H1 (cell line): ENCODE data around the gene MUSTN1. TPM values are rescaled to one million over a fixed set of nuclear protein-coding genes. Genes with fewer than 3 reads are reported as not detected.

Experiments used
- CTCF ChIA-PET: fragments of 300-600 bp; sonication (Branson Sonifier 250); formaldehyde crosslinking; loops from one replicate; lab custom pipeline; 2021; ENCODE audit not compliant: partially characterized antibody; lab: Charles Lee
- POLR2A ChIA-PET: fragments of 300-600 bp; sonication (Branson Sonifier 250); formaldehyde crosslinking; loops from one replicate; lab custom pipeline; 2021; ENCODE audit warnings: inconsistent platforms; ENCODE audit not compliant: partially characterized antibody; lab: Charles Lee
- DNase-seq, 2 experiments: peaks; one replicate each; pipeline versions ENCODE4 v3.0.0 to v3.0.0-alpha.2; 2010 to 2022; ENCODE audit warnings: low spot score in 2 of 2, low read depth in 1 of 2, mixed read lengths in 1 of 2
- FAIRE-seq: peaks from 2 replicates; lab custom pipeline; 2011; peaks lifted over from hg19 to GRCh38; lab: Jason Lieb, UNC
- H2AFZ ChIP-seq: 2 replicates; pipeline ENCODE4 v1.8.1; 2012; ENCODE audit warnings: low read length, inconsistent platforms
- H2AK5ac ChIP-seq: 2 replicates; pipeline ENCODE4 v1.6.1; 2013; ENCODE audit warnings: low read depth, low read length
- H2BK120ac ChIP-seq: replicated peaks from 2 replicates; pipeline ENCODE3; 2013; ENCODE audit warnings: low read depth, low read length, inconsistent platforms
- H2BK12ac ChIP-seq: 2 replicates; pipeline ENCODE4 v1.6.1; 2013; ENCODE audit warnings: low read depth, low read length
- H2BK15ac ChIP-seq: 2 replicates; pipeline ENCODE4 v1.6.1; 2013; ENCODE audit warnings: low read length
- H2BK20ac ChIP-seq: 2 replicates; pipeline ENCODE4 v1.6.1; 2013; ENCODE audit warnings: low read length
- H2BK5ac ChIP-seq: 2 replicates; pipeline ENCODE4 v1.6.1; 2013; ENCODE audit warnings: low read depth, low read length
- H3K14ac ChIP-seq: 2 replicates; pipeline ENCODE4 v1.6.1; 2013; ENCODE audit warnings: inconsistent platforms; ENCODE audit not compliant: insufficient read length
- H3K18ac ChIP-seq: 2 replicates; pipeline ENCODE4 v1.6.1; 2013; ENCODE audit warnings: low read length; ENCODE audit errors: extremely low read depth
- H3K23ac ChIP-seq: 2 replicates; pipeline ENCODE4 v1.6.1; 2013; ENCODE audit warnings: inconsistent platforms; ENCODE audit not compliant: insufficient read length
- H3K23me2 ChIP-seq: 2 replicates; pipeline ENCODE4 v1.6.1; 2013; ENCODE audit warnings: low read depth, low read length
- H3K27ac ChIP-seq: 2 replicates; pipeline ENCODE4 v1.6.1; 2011; ENCODE audit warnings: low read depth, low read length, inconsistent platforms
- H3K27me3 ChIP-seq, 4 experiments: replicated peaks in 1 of 4; 1 replicate in 1 of 4; 2 replicates in 3 of 4; pipeline versions ENCODE4 v1.6.1 to v1.8.1; 2011 to 2013; ENCODE audit warnings: low read length in 3 of 4, mild to moderate bottlenecking in 3 of 4, inconsistent platforms in 2 of 4, mixed read lengths in 2 of 4, moderate library complexity in 1 of 4; ENCODE audit not compliant: control insufficient read depth in 3 of 4, insufficient read depth in 3 of 4; ENCODE audit errors: extremely low read depth in 1 of 4
- H3K36me3 ChIP-seq, 4 experiments: 2 replicates each; pipeline versions ENCODE4 v1.6.1 to v1.8.1; 2011 to 2013; ENCODE audit warnings: mild to moderate bottlenecking in 4 of 4, low read length in 3 of 4, moderate library complexity in 2 of 4, control low read depth in 1 of 4, inconsistent platforms in 1 of 4; ENCODE audit not compliant: insufficient read depth in 4 of 4, control insufficient read depth in 2 of 4
- H3K4ac ChIP-seq: replicated peaks from 2 replicates; pipeline ENCODE3; 2013; ENCODE audit warnings: low read length, low read depth, mixed read lengths, inconsistent platforms; ENCODE audit not compliant: insufficient read length
- H3K4me1 ChIP-seq, 4 experiments: replicated peaks in 1 of 4; 1 replicate in 1 of 4; 2 replicates in 3 of 4; pipeline versions ENCODE4 v1.6.1 to v1.8.1; 2011 to 2013; ENCODE audit warnings: low read length in 3 of 4, inconsistent platforms in 2 of 4, mixed read lengths in 1 of 4; ENCODE audit not compliant: insufficient read depth in 4 of 4, control insufficient read depth in 3 of 4
- H3K4me2 ChIP-seq, 2 experiments: 2 replicates each; pipeline versions ENCODE4 v1.6.1 to v1.8.1; 2011 to 2013; ENCODE audit warnings: low read depth in 2 of 2, low read length in 2 of 2, control low read depth in 1 of 2, inconsistent platforms in 1 of 2, mild to moderate bottlenecking in 1 of 2; ENCODE audit not compliant: insufficient read depth in 1 of 2
- H3K4me3 ChIP-seq, 4 experiments: fragments of 200-600, 300-600 bp in 1 of 4; sonication (generic), shearing (Covaris generic), sonication (Bioruptor Twin) in 1 of 4; 2 replicates each; pipeline versions ENCODE4 v1.5.1 to v1.8.1; 2011 to 2016; ENCODE audit warnings: low read length in 4 of 4, low read depth in 3 of 4, control low read depth in 2 of 4, inconsistent platforms in 2 of 4, mild to moderate bottlenecking in 2 of 4, mixed read lengths in 1 of 4, moderate library complexity in 1 of 4; ENCODE audit not compliant: insufficient read depth in 2 of 4; ENCODE audit errors: extremely low read depth in 1 of 4
- H3K56ac ChIP-seq: replicated peaks from 2 replicates; pipeline ENCODE3; 2013; ENCODE audit warnings: low read depth, mild to moderate bottlenecking, mixed read lengths, low read length, inconsistent platforms; ENCODE audit not compliant: insufficient read length
- H3K79me1 ChIP-seq: 2 replicates; pipeline ENCODE4 v1.6.1; 2013; ENCODE audit warnings: low read depth, low read length, control low read depth
- H3K79me2 ChIP-seq, 2 experiments: 2 replicates each; pipeline versions ENCODE4 v1.6.1 to v1.8.1; 2012 to 2013; ENCODE audit warnings: low read length in 2 of 2, mild to moderate bottlenecking in 2 of 2, inconsistent platforms in 1 of 2; ENCODE audit not compliant: insufficient read depth in 2 of 2, control insufficient read depth in 1 of 2
- H3K9ac ChIP-seq, 4 experiments: replicated peaks in 1 of 4; 1 replicate in 1 of 4; 2 replicates in 3 of 4; pipeline versions ENCODE4 v1.6.1 to v1.8.1; 2011 to 2013; ENCODE audit warnings: low read depth in 3 of 4, low read length in 3 of 4, control low read depth in 2 of 4, mild to moderate bottlenecking in 2 of 4, moderate library complexity in 2 of 4, inconsistent platforms in 1 of 4; ENCODE audit errors: extremely low read depth in 1 of 4
- H3K9me3 ChIP-seq, 2 experiments: 2 replicates each; pipeline versions ENCODE4 v1.6.1 to v1.8.1; 2012 to 2013; ENCODE audit warnings: mild to moderate bottlenecking in 2 of 2, moderate library complexity in 2 of 2, control low read depth in 1 of 2, inconsistent platforms in 1 of 2, low read depth in 1 of 2, low read length in 1 of 2, mixed read lengths in 1 of 2; ENCODE audit not compliant: insufficient read depth in 2 of 2
- H4K20me1 ChIP-seq, 2 experiments: replicated peaks in 1 of 2; 2 replicates each; pipeline versions ENCODE3 to v1.8.1; 2011 to 2013; ENCODE audit warnings: inconsistent platforms in 2 of 2, low read length in 2 of 2, mild to moderate bottlenecking in 1 of 2; ENCODE audit not compliant: insufficient read depth in 2 of 2, control insufficient read depth in 1 of 2
- H4K5ac ChIP-seq: 2 replicates; pipeline ENCODE4 v1.6.1; 2013; ENCODE audit warnings: low read length, low read depth, mixed read lengths, inconsistent platforms; ENCODE audit not compliant: insufficient read length
- H4K8ac ChIP-seq: 2 replicates; pipeline ENCODE4 v1.8.0; 2013; ENCODE audit warnings: mild to moderate bottlenecking, moderate library complexity, low read length, inconsistent platforms; ENCODE audit not compliant: insufficient read depth; ENCODE audit errors: extremely low read depth
- H4K91ac ChIP-seq: replicated peaks from 2 replicates; pipeline ENCODE3; 2013; ENCODE audit warnings: low read length, mixed read lengths, inconsistent platforms; ENCODE audit not compliant: insufficient read length
- CTBP2 ChIP-seq: IDR thresholded peaks from 2 replicates; pipeline ENCODE4 v1.7.0; 2011; ENCODE audit warnings: borderline replicate concordance, mild to moderate bottlenecking, moderate library complexity, mixed read lengths, low read length; ENCODE audit not compliant: insufficient read depth, insufficient read length
- HDAC2 ChIP-seq, 2 experiments: fragments of 300-600 bp in 1 of 2; sonication (generic) in 1 of 2; IDR thresholded peaks; 2 replicates each; pipeline ENCODE4 v1.6.1; 2011 to 2012; ENCODE audit warnings: low read depth in 2 of 2, low read length in 2 of 2, mild to moderate bottlenecking in 2 of 2, moderate library complexity in 2 of 2, borderline replicate concordance in 1 of 2, inconsistent platforms in 1 of 2
- KDM1A ChIP-seq: fragments of 200-600, 300-600 bp; sonication (generic); IDR thresholded peaks from 2 replicates; pipeline ENCODE4 v1.7.1; 2016; ENCODE audit warnings: mild to moderate bottlenecking, low read length, borderline replicate concordance
- POU5F1 ChIP-seq: IDR thresholded peaks from 2 replicates; pipeline ENCODE4 v1.6.1; 2011; ENCODE audit warnings: low read depth, mild to moderate bottlenecking, low read length, moderate library complexity
- RAD21 ChIP-seq, 2 experiments: IDR thresholded peaks in 1 of 2; conservative IDR thresholded peaks in 1 of 2; 2 replicates each; pipeline ENCODE4 v1.6.1; 2011; ENCODE audit warnings: low read depth in 2 of 2, low read length in 2 of 2, improper control_type of control experiment in 1 of 2, inconsistent platforms in 1 of 2, mild to moderate bottlenecking in 1 of 2, moderate library complexity in 1 of 2
- RFX5 ChIP-seq: IDR thresholded peaks from 2 replicates; pipeline ENCODE4 v1.6.1; 2011; ENCODE audit warnings: low read depth, low read length, improper control_type of control experiment, borderline replicate concordance
- RNF2 ChIP-seq: fragments of 200-900, 300-1000 bp; sonication (generic); IDR thresholded peaks from 2 replicates; pipeline ENCODE4 v1.7.1; 2016; ENCODE audit warnings: borderline replicate concordance, low read depth, mild to moderate bottlenecking, antibody characterized with exemption, low read length; ENCODE audit not compliant: poor library complexity, severe bottlenecking; ENCODE audit errors: missing control alignments
- SIRT6 ChIP-seq: IDR thresholded peaks from one replicate; pipeline ENCODE4 v1.7.1; 2012; ENCODE audit warnings: low read length, inconsistent platforms
- SP2 ChIP-seq: IDR thresholded peaks from 2 replicates; pipeline ENCODE4 v1.6.1; 2012; ENCODE audit warnings: mild to moderate bottlenecking, low read length, inconsistent platforms
- TAF1 ChIP-seq: IDR thresholded peaks from 2 replicates; pipeline ENCODE4 v1.6.1; 2011; ENCODE audit warnings: mild to moderate bottlenecking, low read depth, low read length
- WGBS, 2 experiments: shearing (Covaris generic) in 1 of 2; methylation state at CpG; one replicate each; pipeline versions ENCODE4 v1.1.6 to v1.1.7; 2013 to 2015; ENCODE audit warnings: low lambda C conversion rate in 2 of 2, mixed read lengths in 2 of 2, inconsistent platforms in 1 of 2, low coverage in 1 of 2, missing lambda C conversion rate in 1 of 2; ENCODE audit not compliant: insufficient replicate concordance in 2 of 2, insufficient coverage in 1 of 2, insufficient read length in 1 of 2; ENCODE audit errors: extremely low coverage in 1 of 2, missing lambda C conversion rate in 1 of 2; 5-methylcytosine and 5-hydroxymethylcytosine counted together
- polyA plus RNA-seq, 7 experiments: library from polyadenylated mRNA; depleted of rRNA in 3 of 7; stranded (reverse) in 5 of 7; unstranded in 2 of 7; fragments of >200 nt in 5 of 7; fragments of 200-250 nt in 2 of 7; gene quantifications; 1 replicate in 5 of 7; 2 replicates in 1 of 7; 4 replicates in 1 of 7; pipeline versions ENCODE4 v1.2.1 to v1.2.3, GENCODE V29; 2011 to 2013; ENCODE audit warnings: missing spikeins in 2 of 7, mixed read lengths in 2 of 7
- total RNA-seq: library from RNA; stranded (reverse); fragmentation: NEBNext Ultra II Directional; extraction: Animal tissue kit (Norgen Biotek cat#: 25700); gene quantifications from 2 replicates; pipeline ENCODE4 v1.2.1, GENCODE V29; 2021

Gene MUSTN1
- total and polyA plus RNA-seq, 2 of the 8 experiments (the other 6 are each of a cell fraction or from before 2014, with no cell fraction given): 1.1 to 2.4 TPM

DNA sequence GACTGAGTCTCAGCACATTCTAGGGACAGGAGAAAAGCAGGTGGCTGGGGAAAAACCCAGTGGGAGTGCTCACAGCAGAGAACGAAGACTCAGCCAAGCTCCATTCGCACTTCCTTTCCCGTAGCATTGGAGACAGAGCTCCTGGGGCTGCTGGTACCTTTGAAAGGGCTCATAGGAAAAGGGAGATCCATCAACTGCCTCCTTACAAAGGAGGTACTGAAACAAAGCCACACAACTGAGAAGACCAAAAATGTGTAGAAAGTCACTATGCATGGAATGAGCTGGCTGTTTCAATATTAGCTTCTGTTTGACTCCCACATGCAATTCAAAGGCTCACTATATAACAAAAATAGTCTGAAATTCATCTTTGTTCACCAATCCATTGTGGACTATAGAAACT is 45.7 kb upstream of the MUSTN1 start:
- Histone ChIP-seq H3K4me2 (no peak overlapping the region), H2BK15ac (no peak overlapping the region), H3K14ac (no peak overlapping the region), H4K91ac (no peak overlapping the region), H2BK5ac (no peak overlapping the region), H2AK5ac (no peak overlapping the region), H3K27me3 (no peaks in the 10 kb centered on the region), H2AFZ (no peak overlapping the region), H4K8ac (no peak overlapping the region), H3K9ac (no peak overlapping the region), H4K5ac (no peak overlapping the region), H3K9me3 (no peaks in the 10 kb centered on the region), H3K79me1 (peaks cover 7% of the 10 kb centered on the region)
- POLR2A ChIA-PET: no interaction called here
- DNase-seq: no peak
- TF ChIP-seq RAD21 (IDR thresholded peaks at IDR 0.05 in 1 of 2, conservative IDR thresholded peaks at IDR 0.05 in 1 of 2; ENCODE audit: low read depth in 2 of 2, low read length in 2 of 2): no peak
- TF ChIP-seq KDM1A: no peak
- no peak for TF ChIP-seq RNF2
- TF ChIP-seq TAF1: no peak
- TF ChIP-seq CTBP2: no peak
- TF ChIP-seq RFX5: no peak
- TF ChIP-seq POU5F1: no peak
- no peak for TF ChIP-seq SP2
- TF ChIP-seq HDAC2 (IDR thresholded peaks at IDR 0.05; ENCODE audit: borderline replicate concordance in 1 of 2, low read depth in 2 of 2, low read length in 2 of 2): no peak
- TF ChIP-seq SIRT6: no peak
- TF ChIP-seq, all 59 proteins: peak for 0
- Histone ChIP-seq H3K79me2 (peaks cover 0 to 17% of the 10 kb centered on the region in 2 experiments; a peak in 2 of 4 replicates), H2BK20ac (no peak overlapping the region), H3K36me3 (peaks cover 0 to 2% (median 0%) of the 10 kb centered on the region in 4 experiments; a peak in 1 of 8 replicates), H3K56ac (no peak overlapping the region), H4K20me1 (peaks cover 0 to 9% of the 10 kb centered on the region in 2 experiments), H3K4me1 (peaks cover 0 to 5% (median 2%) of the 10 kb centered on the region in 4 experiments; a peak in 3 of 7 replicates), H3K27ac (no peak overlapping the region), H3K4ac (no peak overlapping the region), H2BK120ac (no peak overlapping the region), H2BK12ac (no peak overlapping the region), H3K18ac (no peak overlapping the region), H3K23me2 (no peaks in the 10 kb centered on the region), H3K23ac (no peak overlapping the region), H3K4me3 (no peak overlapping the region)
- WGBS, 2 experiments: 70% methylated on average over 3 of the region's 3 CpGs; no CpG with 5 or more reads in 1 of the 2 experiments
- FAIRE-seq: no peak
- CTCF ChIA-PET: interaction anchor here (1.1 to 3.1 kb wide), 10 partner anchors 9 to 409 kb away, joined by 3 to 20 read pairs (median 6); no protein-coding TSS in a partner anchor
